Activated T-cell treated with anti-CD3 and anti-CD28 coated beads for 24 hours (primary cell): ENCODE measurements around the gene AGBL4.
"Not testable (repeated sequence)": the region's sequence is repeated elsewhere in the genome, so short reads cannot be mapped to it uniquely, and the experiment has no call there.

Source experiments
- DNase-seq: peaks from one replicate; pipeline ENCODE4 v3.0.0-alpha.2; 2020; ENCODE audit warnings: low read depth

The AGBL4 gene

GRCh38 chr1:49026230-49026811 lies 997.4 kb downstream of the AGBL4 start:
- no peak for DNase-seq

GRCh38 chr1:49016030-49016977 lies 1007.5 kb downstream of the AGBL4 start:
- no peak for DNase-seq

DNA sequence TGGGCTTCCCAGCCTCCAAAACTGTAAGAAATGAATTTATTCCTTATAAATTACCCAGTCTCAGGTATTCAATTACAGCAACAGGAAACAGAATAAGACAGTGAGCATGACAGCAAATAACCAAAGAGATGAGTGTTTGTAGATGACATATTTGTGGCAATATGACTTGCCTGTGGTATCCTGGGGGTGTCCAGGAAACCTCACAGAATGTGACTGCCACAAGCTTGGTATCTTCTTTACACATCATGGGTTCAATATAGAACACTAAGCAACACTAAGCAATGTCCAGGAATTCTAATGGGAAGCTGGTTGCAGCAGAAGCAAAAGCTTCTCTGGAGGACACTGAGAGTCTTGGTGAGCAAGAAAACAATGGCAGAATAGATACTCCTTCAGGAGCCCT lies 1010.7 kb downstream of the AGBL4 start:
- no peak for DNase-seq

DNA sequence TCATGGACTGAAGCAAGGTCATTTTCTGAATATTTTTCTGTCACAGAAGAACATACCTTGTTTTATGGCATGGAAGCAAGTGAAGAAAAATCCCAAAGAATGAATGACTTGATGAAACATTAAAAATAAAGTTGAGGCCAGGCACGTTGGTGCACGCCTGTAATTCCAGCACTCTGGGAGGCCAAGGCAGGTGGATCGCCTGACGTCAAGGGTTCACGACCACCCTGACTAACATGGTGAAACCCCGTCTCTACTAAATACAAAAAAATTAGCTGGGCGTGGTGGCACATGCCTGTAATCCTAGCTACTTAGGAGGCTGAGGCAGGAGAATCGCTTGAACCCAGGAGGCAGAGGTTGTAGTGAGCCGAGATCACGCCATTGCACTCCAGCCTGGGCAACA lies 1020.8 kb downstream of the AGBL4 start:
- DNase-seq = not testable (repeated sequence)

GRCh38 chr1:48999321-48999720 lies 1024.4 kb downstream of the AGBL4 start:
- DNase-seq = no peak

DNA sequence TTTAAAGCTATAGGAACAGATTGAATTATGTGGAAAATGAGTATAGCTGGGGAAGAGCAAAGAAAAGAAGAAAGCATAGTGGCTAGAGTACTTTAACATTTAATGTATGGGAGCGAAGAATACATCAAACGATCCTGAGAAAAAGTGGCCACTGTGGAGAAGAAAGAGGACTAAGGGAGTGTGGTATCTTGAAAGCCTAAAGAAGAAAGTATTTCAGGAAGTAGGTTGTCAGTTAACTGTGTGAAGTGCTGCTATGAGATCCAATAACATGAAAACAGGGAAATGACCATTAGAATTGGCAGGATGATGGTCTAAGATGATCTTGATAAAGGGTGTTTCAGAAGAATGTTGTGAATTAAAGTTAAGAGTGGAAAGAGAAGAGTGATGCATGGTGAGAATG lies 1027.4 kb downstream of the AGBL4 start:
- no peak for DNase-seq

GRCh38 chr1:48988633-48989197 lies 1035.0 kb downstream of the AGBL4 start:
- DNase-seq = no peak

DNA sequence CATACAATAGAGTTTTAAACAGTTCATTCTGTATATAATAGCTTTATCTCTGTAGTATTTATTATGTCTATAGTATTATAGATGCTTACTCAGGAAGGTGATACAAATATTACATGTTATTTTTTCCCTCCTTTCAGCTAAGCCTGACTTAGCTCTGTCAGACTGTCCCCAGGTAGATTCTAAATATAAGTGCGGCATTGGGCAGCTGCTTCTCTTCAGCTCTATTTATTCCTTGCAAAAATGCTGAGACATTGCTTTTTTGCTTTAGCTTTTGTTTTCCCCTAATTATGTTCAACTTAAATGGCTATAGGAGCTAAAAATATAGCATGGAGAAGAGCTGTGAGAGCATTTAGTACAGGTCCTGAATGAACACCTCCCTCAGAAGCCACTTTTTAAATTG lies 1043.8 kb downstream of the AGBL4 start:
- no peak for DNase-seq

- DNase-seq = no peak
These were observed 1045.3 kb downstream of the AGBL4 start for GRCh38 chr1:48978413-48978812.

DNA sequence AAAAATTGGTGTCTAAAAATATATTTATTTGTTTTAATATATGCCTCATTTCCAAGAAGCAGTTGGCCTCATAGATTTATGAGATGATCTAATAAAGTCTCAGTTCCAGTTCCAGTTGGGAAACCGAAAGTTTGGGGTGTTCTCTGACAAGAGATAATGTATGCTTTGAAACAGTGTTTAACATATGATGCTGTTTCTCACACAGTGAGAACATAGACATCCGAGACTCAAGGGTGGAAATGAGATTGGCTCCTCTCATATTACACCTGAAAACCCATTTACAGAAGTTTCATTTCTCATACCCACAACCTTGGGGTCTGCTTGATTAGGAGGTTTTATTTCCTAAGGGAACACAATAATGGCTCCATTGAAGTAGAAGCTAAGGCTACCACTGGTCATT lies 1046.5 kb downstream of the AGBL4 start:
- DNase-seq = no peak

DNA sequence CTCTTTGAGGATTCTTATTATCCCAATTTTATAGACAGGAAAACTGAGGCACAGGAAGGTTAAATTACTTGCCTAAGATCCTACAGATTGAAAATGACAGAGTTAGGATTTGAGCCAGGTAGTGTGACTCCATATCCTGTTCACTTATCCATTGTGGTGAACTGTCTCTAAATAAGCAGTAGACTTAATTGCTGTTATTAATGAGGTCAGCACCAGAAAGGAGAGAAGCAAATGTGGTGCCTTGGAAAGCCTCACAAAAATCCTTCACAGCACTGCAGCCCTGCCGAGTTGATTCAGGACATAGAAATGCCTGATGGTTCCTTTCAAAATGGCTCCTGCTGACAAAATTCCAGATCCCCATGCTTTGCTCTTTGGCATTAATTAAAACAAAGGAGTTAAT lies 1053.8 kb downstream of the AGBL4 start:
- DNase-seq = no peak

DNA sequence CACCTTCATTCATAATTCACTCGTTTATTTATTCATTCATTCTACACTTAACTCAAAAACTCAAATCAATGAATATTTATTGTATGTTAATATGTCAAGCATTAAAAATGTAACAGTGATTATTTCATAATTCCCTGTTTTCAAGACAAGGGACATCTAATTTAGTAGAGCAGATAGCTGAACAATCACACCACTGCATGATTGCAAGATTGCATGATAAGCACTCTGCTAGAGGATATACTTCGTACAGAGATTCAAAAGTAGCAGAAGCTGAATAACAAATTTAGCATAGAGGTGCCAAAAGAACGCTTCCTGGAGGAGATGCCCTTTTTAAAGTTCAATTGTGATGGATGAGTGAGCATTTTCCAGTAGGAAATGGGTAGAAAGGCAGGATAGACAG lies 1056.4 kb downstream of the AGBL4 start:
- DNase-seq = no peak

DNA sequence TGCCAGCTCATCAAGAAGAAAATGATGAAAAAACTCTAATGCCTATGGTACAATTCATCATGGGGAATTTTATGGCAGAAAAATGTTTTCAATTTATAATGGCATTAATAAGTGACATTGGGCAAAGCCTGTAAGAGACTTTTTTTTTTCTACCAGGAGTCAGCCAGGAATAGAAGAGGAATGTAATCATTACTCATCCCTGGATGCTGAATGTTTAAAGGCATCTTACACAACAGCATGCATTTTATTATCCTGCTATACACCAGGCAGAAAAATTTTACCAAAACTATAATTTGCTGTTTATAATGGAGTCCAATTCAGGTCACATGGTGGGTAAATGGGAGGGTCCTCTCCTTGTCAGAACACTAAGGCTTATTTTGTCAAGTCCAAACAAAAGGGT lies 1057.2 kb downstream of the AGBL4 start:
- no peak for DNase-seq

GRCh38 chr1:48960320-48960719 lies 1063.4 kb downstream of the AGBL4 start:
- DNase-seq = no peak

DNA sequence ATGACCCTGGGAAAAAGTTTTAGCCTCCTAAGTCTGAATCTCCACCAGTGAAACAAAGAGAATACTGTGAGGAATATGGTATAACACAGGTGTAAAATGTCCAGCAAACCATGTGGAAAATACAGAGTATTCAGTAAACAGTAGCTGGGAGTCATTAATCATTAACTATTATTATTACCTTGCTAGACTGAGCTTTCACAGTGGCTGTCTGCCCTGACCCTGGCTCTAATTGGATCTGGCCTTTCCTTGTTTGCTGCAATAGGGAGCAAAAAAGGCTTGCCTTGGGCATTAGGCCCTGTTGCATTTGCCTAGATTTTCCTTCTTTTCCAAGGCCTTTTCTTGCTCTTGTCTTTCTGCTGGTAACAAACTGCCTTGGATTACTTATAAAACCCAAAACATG lies 1068.0 kb downstream of the AGBL4 start:
- DNase-seq = no peak

DNA sequence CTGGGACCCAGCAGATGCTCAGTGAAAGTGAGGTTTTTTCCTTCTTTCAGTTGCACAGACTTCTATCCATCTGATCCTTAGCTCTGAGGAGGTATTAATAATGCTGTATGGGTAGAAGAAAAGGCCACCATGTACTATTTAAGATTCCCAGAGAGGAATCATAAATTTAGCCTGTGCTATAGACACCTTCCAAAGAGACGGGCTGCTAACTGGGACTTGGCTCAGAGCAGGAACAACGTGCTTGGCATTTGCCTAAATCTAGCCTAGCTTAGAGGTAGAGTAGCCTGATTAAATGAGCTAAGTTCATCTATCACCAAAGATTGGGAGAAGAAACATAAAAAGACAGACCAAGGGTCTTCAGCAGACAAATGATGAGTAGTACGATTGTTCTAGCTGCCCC lies 1070.1 kb downstream of the AGBL4 start:
- no peak for DNase-seq

- no peak for DNase-seq
These were observed 1075.2 kb downstream of the AGBL4 start for GRCh38 chr1:48948562-48948961.

GRCh38 chr1:48947761-48948537 lies 1075.8 kb downstream of the AGBL4 start:
- DNase-seq = no peak

DNA sequence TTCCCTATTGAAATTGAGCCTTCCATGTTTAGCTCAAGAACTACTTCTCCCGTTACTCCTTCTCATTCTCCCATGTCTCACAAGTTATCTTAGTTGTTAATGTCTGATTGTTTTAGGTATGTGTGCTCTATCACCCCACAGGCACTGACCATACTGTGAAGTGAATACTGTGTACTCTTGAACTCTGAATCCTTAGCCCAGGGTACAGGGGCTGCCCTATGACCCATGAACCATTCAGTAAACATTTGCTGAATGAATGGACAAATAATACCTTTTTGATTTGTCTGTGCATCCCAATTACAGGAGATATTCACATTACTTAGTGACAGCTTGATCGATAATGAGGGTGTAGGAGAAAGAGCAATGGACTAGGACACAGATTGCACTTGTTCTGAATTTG lies 1077.7 kb downstream of the AGBL4 start:
- no peak for DNase-seq

GRCh38 chr1:48944811-48945210 lies 1078.9 kb downstream of the AGBL4 start:
- no peak for DNase-seq

GRCh38 chr1:48943826-48944225 lies 1079.9 kb downstream of the AGBL4 start:
- no peak for DNase-seq

- DNase-seq = no peak
These were observed 1080.4 kb downstream of the AGBL4 start for GRCh38 chr1:48943393-48943792.
